ENCODE results near the gene CMIP.

The CMIP gene

GRCh38 chr16:81641395-81642106 lies 196.9 kb downstream of the CMIP start:
- no peak overlapping the region for H3K27ac ChIP-seq (ENCODE audit: low read depth, low read length)
- no peaks in the 10 kb centered on the region for H3K9me3 ChIP-seq (ENCODE audit: insufficient read depth, low read length)
- no peaks in the 10 kb centered on the region for H3K79me2 ChIP-seq (ENCODE audit: insufficient read depth, low read length)
- H3K9ac ChIP-seq (ENCODE audit: low read length) = no peak overlapping the region
- H3F3A ChIP-seq (ENCODE audit: insufficient read depth) = no peaks in the 10 kb centered on the region
- H3K4me3 ChIP-seq (ENCODE audit: insufficient read depth, low read length, poor library complexity, severe bottlenecking) = no peak overlapping the region
- no peak overlapping the region for H3K4me2 ChIP-seq (ENCODE audit: low read depth, low read length, poor library complexity, severe bottlenecking)
- H3K27me3 ChIP-seq (ENCODE audit: low read length) = no peaks in the 10 kb centered on the region
- no peaks in the 10 kb centered on the region for H3K9me2 ChIP-seq (replicated peaks; ENCODE audit: insufficient read depth, low read length)
- H3K36me3 ChIP-seq (ENCODE audit: low read length) = no peaks in the 10 kb centered on the region
- no peaks in the 10 kb centered on the region for H4K20me1 ChIP-seq (ENCODE audit: low read depth, low read length)
- no peak for TF ChIP-seq CTCF (IDR thresholded peaks at IDR 0.05; ENCODE audit: insufficient read depth, low read length, poor library complexity, severe bottlenecking)
- TF ChIP-seq EZH2phosphoT487 (conservative IDR thresholded peaks at IDR 0.05; ENCODE audit: low read length) = no peak
- no peak overlapping the region for H2AFZ ChIP-seq (ENCODE audit: low read depth, low read length, severe bottlenecking)

GRCh38 chr16:81642107-81642436 lies 197.5 kb downstream of the CMIP start:
- no peak overlapping the region for H3K4me2 ChIP-seq (ENCODE audit: low read depth, low read length, poor library complexity, severe bottlenecking)
- H3K27me3 ChIP-seq (ENCODE audit: low read length) = no peaks in the 10 kb centered on the region
- no peaks in the 10 kb centered on the region for H3K9me3 ChIP-seq (ENCODE audit: insufficient read depth, low read length)
- H3F3A ChIP-seq (ENCODE audit: insufficient read depth) = no peaks in the 10 kb centered on the region
- H2AFZ ChIP-seq (ENCODE audit: low read depth, low read length, severe bottlenecking) = no peak overlapping the region
- no peaks in the 10 kb centered on the region for H3K36me3 ChIP-seq (ENCODE audit: low read length)
- H4K20me1 ChIP-seq (ENCODE audit: low read depth, low read length) = no peaks in the 10 kb centered on the region
- no peak overlapping the region for H3K4me3 ChIP-seq (ENCODE audit: insufficient read depth, low read length, poor library complexity, severe bottlenecking)
- H3K27ac ChIP-seq (ENCODE audit: low read depth, low read length) = no peak overlapping the region
- no peaks in the 10 kb centered on the region for H3K9me2 ChIP-seq (replicated peaks; ENCODE audit: insufficient read depth, low read length)
- H3K9ac ChIP-seq (ENCODE audit: low read length) = no peak overlapping the region
- TF ChIP-seq CTCF (IDR thresholded peaks at IDR 0.05; ENCODE audit: insufficient read depth, low read length, poor library complexity, severe bottlenecking) (no peak), EZH2phosphoT487 (conservative IDR thresholded peaks at IDR 0.05; ENCODE audit: low read length) (no peak)
- no peaks in the 10 kb centered on the region for H3K79me2 ChIP-seq (ENCODE audit: insufficient read depth, low read length)

GRCh38 chr16:81642943-81643342 lies 198.3 kb downstream of the CMIP start:
- no peaks in the 10 kb centered on the region for H3K9me3 ChIP-seq (ENCODE audit: insufficient read depth, low read length)
- no peaks in the 10 kb centered on the region for H3K79me2 ChIP-seq (ENCODE audit: insufficient read depth, low read length)
- no peaks in the 10 kb centered on the region for H3K27me3 ChIP-seq (ENCODE audit: low read length)
- no peak overlapping the region for H3K4me3 ChIP-seq (ENCODE audit: insufficient read depth, low read length, poor library complexity, severe bottlenecking)
- H3K9me2 ChIP-seq (replicated peaks; ENCODE audit: insufficient read depth, low read length) = no peaks in the 10 kb centered on the region
- no peaks in the 10 kb centered on the region for H3K36me3 ChIP-seq (ENCODE audit: low read length)
- H3K4me2 ChIP-seq (ENCODE audit: low read depth, low read length, poor library complexity, severe bottlenecking) = no peak overlapping the region
- no peaks in the 10 kb centered on the region for H3F3A ChIP-seq (ENCODE audit: insufficient read depth)
- H2AFZ ChIP-seq (ENCODE audit: low read depth, low read length, severe bottlenecking) = no peak overlapping the region
- H3K9ac ChIP-seq (ENCODE audit: low read length) = no peak overlapping the region
- H4K20me1 ChIP-seq (ENCODE audit: low read depth, low read length) = no peaks in the 10 kb centered on the region
- no peak overlapping the region for H3K27ac ChIP-seq (ENCODE audit: low read depth, low read length)
- TF ChIP-seq CTCF (IDR thresholded peaks at IDR 0.05; ENCODE audit: insufficient read depth, low read length, poor library complexity, severe bottlenecking) (no peak), EZH2phosphoT487 (conservative IDR thresholded peaks at IDR 0.05; ENCODE audit: low read length) (no peak)
